Activated CD4-positive, alpha-beta memory T cell treated with anti-CD3 and anti-CD28 coated beads for 36 hours (primary cell): ENCODE data around the gene RNF150. TPM values are rescaled to one million over a fixed set of nuclear protein-coding genes. Genes with fewer than 3 reads are reported as not detected.
"Not testable (repeated sequence)": the region's sequence is repeated elsewhere in the genome, so short reads cannot be mapped to it uniquely, and the experiment has no call there.

Experiments used
- CTCF ChIA-PET: fragments of 350-600 bp; sonication (Branson Sonifier 250); formaldehyde crosslinking; loops from one replicate; lab custom pipeline; 2021; ENCODE audit warnings: antibody characterized with exemption, inconsistent platforms; lab: Charles Lee
- POLR2A ChIA-PET: fragments of 350-600 bp; sonication (Branson Sonifier 250); formaldehyde crosslinking; loops from one replicate; lab custom pipeline; 2021; ENCODE audit warnings: antibody characterized with exemption; lab: Charles Lee
- DNase-seq: peaks from one replicate; pipeline ENCODE4 v3.0.0-alpha.2; 2020
- H3K27ac Mint-ChIP-seq: one replicate; pipeline ENCODE4 v1.8.0; 2021; ENCODE audit warnings: mixed read lengths
- H3K27me3 Mint-ChIP-seq: one replicate; pipeline ENCODE4 v1.8.0; 2021; ENCODE audit warnings: mixed read lengths
- H3K36me3 Mint-ChIP-seq: one replicate; pipeline ENCODE4 v1.8.0; 2021; ENCODE audit warnings: mixed read lengths
- H3K4me1 Mint-ChIP-seq: one replicate; pipeline ENCODE4 v1.8.0; 2021; ENCODE audit warnings: low read depth, mixed read lengths
- H3K4me3 Mint-ChIP-seq: one replicate; pipeline ENCODE4 v1.8.0; 2021; ENCODE audit warnings: mild to moderate bottlenecking, mixed read lengths
- H3K9me3 Mint-ChIP-seq: one replicate; pipeline ENCODE4 v1.8.0; 2021; ENCODE audit warnings: mixed read lengths
- intact Hi-C: fragments of 100-400 bp; cut with micrococcal nuclease; formaldehyde crosslinking; loops from one replicate; pipeline ENCODE4 v1.15.1; 2023
- total RNA-seq, 2 experiments: library from RNA; stranded (reverse); gene quantifications; one replicate each; pipeline ENCODE4 v1.2.3, GENCODE V29; 2021

Gene RNF150
- total RNA-seq, 2 experiments from 2014 or later: not detected

GRCh38 chr4:140837736-140838135 lies 295.5 kb downstream of the RNF150 start:
- Mint-ChIP-seq H3K4me3 (no peak overlapping the region), H3K9me3 (no peaks in the 10 kb centered on the region), H3K4me1 (no peaks in the 10 kb centered on the region), H3K36me3 (no peaks in the 10 kb centered on the region), H3K27me3 (no peaks in the 10 kb centered on the region), H3K27ac (no peak overlapping the region)
- no peak for DNase-seq
- ChIA-PET CTCF (no interaction called here), POLR2A (no interaction called here)
- intact Hi-C loops: no loop called here

GRCh38 chr4:140834839-140835495 lies 298.3 kb downstream of the RNF150 start:
- ChIA-PET CTCF (no interaction called here), POLR2A (no interaction called here)
- Mint-ChIP-seq H3K27me3 (no peaks in the 10 kb centered on the region), H3K4me1 (no peaks in the 10 kb centered on the region), H3K9me3 (no peaks in the 10 kb centered on the region), H3K27ac (no peak overlapping the region), H3K36me3 (no peaks in the 10 kb centered on the region), H3K4me3 (no peak overlapping the region)
- DNase-seq: no peak
- intact Hi-C loops: no loop called here

- no peaks in the 10 kb centered on the region for H3K36me3 Mint-ChIP-seq
- ChIA-PET POLR2A (no interaction called here), CTCF (no interaction called here)
- H3K4me1 Mint-ChIP-seq: no peaks in the 10 kb centered on the region
- H3K4me3 Mint-ChIP-seq: no peak overlapping the region
- H3K27me3 Mint-ChIP-seq: peaks cover 3% of the 10 kb centered on the region
- intact Hi-C loops: no loop called here
- no peaks in the 10 kb centered on the region for H3K9me3 Mint-ChIP-seq
- no peak overlapping the region for H3K27ac Mint-ChIP-seq
- DNase-seq: no peak
Observed at GRCh38 chr4:140833280-140833679, 300.0 kb downstream of the RNF150 start.

GRCh38 chr4:140829825-140830224 lies 303.4 kb downstream of the RNF150 start:
- Mint-ChIP-seq H3K27ac (no peak overlapping the region), H3K27me3 (peaks cover 3% of the 10 kb centered on the region), H3K9me3 (no peaks in the 10 kb centered on the region), H3K4me1 (no peaks in the 10 kb centered on the region), H3K36me3 (no peaks in the 10 kb centered on the region), H3K4me3 (no peak overlapping the region)
- ChIA-PET CTCF (no interaction called here), POLR2A (no interaction called here)
- no peak for DNase-seq
- intact Hi-C loops: no loop called here

- intact Hi-C loops: no loop called here
- no peaks in the 10 kb centered on the region for H3K9me3 Mint-ChIP-seq
- no peak overlapping the region for H3K27ac Mint-ChIP-seq
- no peaks in the 10 kb centered on the region for H3K4me1 Mint-ChIP-seq
- ChIA-PET CTCF (no interaction called here), POLR2A (no interaction called here)
- no peak overlapping the region for H3K4me3 Mint-ChIP-seq
- DNase-seq: no peak
- no peaks in the 10 kb centered on the region for H3K36me3 Mint-ChIP-seq
- peaks cover 10% of the 10 kb centered on the region for H3K27me3 Mint-ChIP-seq
Observed at GRCh38 chr4:140826701-140827027, 306.6 kb downstream of the RNF150 start.

GRCh38 chr4:140820520-140820919 lies 312.7 kb downstream of the RNF150 start:
- H3K4me3 Mint-ChIP-seq, H3K27ac Mint-ChIP-seq, H3K27me3 Mint-ChIP-seq, CTCF ChIA-PET, H3K36me3 Mint-ChIP-seq, POLR2A ChIA-PET, H3K4me1 Mint-ChIP-seq, H3K9me3 Mint-ChIP-seq, DNase-seq, intact Hi-C loops: not testable (repeated sequence)

- Mint-ChIP-seq H3K36me3 (no peaks in the 10 kb centered on the region), H3K27me3 (peaks cover 8% of the 10 kb centered on the region), H3K4me1 (no peaks in the 10 kb centered on the region), H3K4me3 (no peak overlapping the region), H3K9me3 (no peaks in the 10 kb centered on the region), H3K27ac (no peak overlapping the region)
- CTCF ChIA-PET: no interaction called here
- DNase-seq: no peak
- intact Hi-C loops: no loop called here
- POLR2A ChIA-PET: no interaction called here
Observed at GRCh38 chr4:140819610-140820009, 313.7 kb downstream of the RNF150 start.

GRCh38 chr4:140818433-140818832 lies 314.8 kb downstream of the RNF150 start:
- Mint-ChIP-seq H3K4me1 (no peaks in the 10 kb centered on the region), H3K27me3 (peaks cover 5% of the 10 kb centered on the region), H3K27ac (no peak overlapping the region), H3K9me3 (no peaks in the 10 kb centered on the region), H3K4me3 (no peak overlapping the region), H3K36me3 (no peaks in the 10 kb centered on the region)
- DNase-seq: no peak
- ChIA-PET CTCF (no interaction called here), POLR2A (no interaction called here)
- intact Hi-C loops: no loop called here

GRCh38 chr4:140816806-140817510 lies 316.3 kb downstream of the RNF150 start:
- CTCF ChIA-PET: no interaction called here

GRCh38 chr4:140813804-140814203 lies 319.5 kb downstream of the RNF150 start:
- H3K4me3 Mint-ChIP-seq: no peak overlapping the region
- H3K9me3 Mint-ChIP-seq: no peaks in the 10 kb centered on the region
- no peaks in the 10 kb centered on the region for H3K36me3 Mint-ChIP-seq
- H3K27ac Mint-ChIP-seq: no peak overlapping the region
- peaks cover 14% of the 10 kb centered on the region for H3K27me3 Mint-ChIP-seq
- no peaks in the 10 kb centered on the region for H3K4me1 Mint-ChIP-seq
- intact Hi-C loops: no loop called here
- no peak for DNase-seq
- POLR2A ChIA-PET: no interaction called here
- CTCF ChIA-PET: no interaction called here

More at GRCh38 chr4:140816806-140817510, 316.3 kb downstream of the RNF150 start:
- peaks cover 6% of the 10 kb centered on the region for H3K27me3 Mint-ChIP-seq
- no peak overlapping the region for H3K4me3 Mint-ChIP-seq
- DNase-seq: no peak
- intact Hi-C loops: no loop called here
- H3K9me3 Mint-ChIP-seq: no peaks in the 10 kb centered on the region
- H3K4me1 Mint-ChIP-seq: no peaks in the 10 kb centered on the region
- H3K27ac Mint-ChIP-seq: no peak overlapping the region
- no peaks in the 10 kb centered on the region for H3K36me3 Mint-ChIP-seq
- POLR2A ChIA-PET: no interaction called here

GRCh38 chr4:140812916-140813315 lies 320.4 kb downstream of the RNF150 start:
- DNase-seq: no peak
- no peak overlapping the region for H3K27ac Mint-ChIP-seq
- ChIA-PET POLR2A (no interaction called here), CTCF (no interaction called here)
- H3K27me3 Mint-ChIP-seq: peaks cover 14% of the 10 kb centered on the region
- no peaks in the 10 kb centered on the region for H3K36me3 Mint-ChIP-seq
- H3K4me1 Mint-ChIP-seq: no peaks in the 10 kb centered on the region
- intact Hi-C loops: no loop called here
- H3K4me3 Mint-ChIP-seq: no peak overlapping the region
- H3K9me3 Mint-ChIP-seq: no peaks in the 10 kb centered on the region

- ChIA-PET CTCF (no interaction called here), POLR2A (no interaction called here)
- Mint-ChIP-seq H3K4me1 (no peaks in the 10 kb centered on the region), H3K27me3 (peaks cover 14% of the 10 kb centered on the region), H3K36me3 (no peaks in the 10 kb centered on the region), H3K9me3 (no peaks in the 10 kb centered on the region), H3K27ac (no peak overlapping the region), H3K4me3 (no peak overlapping the region)
- no peak for DNase-seq
- intact Hi-C loops: no loop called here
Observed at GRCh38 chr4:140811429-140811828, 321.8 kb downstream of the RNF150 start.

GRCh38 chr4:140810591-140811169 lies 322.6 kb downstream of the RNF150 start:
- intact Hi-C loops, H3K36me3 Mint-ChIP-seq, POLR2A ChIA-PET, H3K9me3 Mint-ChIP-seq, CTCF ChIA-PET, H3K27ac Mint-ChIP-seq, H3K4me3 Mint-ChIP-seq, DNase-seq, H3K4me1 Mint-ChIP-seq: not testable (repeated sequence)
- peaks cover 18% of the 10 kb centered on the region for H3K27me3 Mint-ChIP-seq
